Measurements from ENCODE around the gene VWA3A.

Gene VWA3A

DNA sequence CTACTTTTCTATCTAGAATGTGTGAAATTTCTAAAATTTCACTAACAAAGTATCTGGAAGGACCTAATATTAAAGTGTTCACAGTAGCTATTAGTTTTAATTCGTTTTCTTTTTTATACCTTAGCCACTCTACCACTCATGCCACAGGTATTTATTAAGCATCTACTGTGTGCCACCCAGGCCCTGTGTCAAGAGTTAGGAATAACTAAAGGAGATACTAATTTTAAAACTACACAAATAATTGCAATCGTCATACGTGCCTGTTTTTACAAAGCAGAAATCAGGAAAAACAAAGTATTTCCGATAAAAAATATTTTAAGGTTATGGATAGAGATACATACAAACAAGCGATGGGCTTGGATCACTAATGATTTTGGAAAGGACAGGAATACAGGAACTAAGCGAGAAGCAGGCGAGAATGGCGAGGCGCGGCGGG, 113.3 kb downstream of the VWA3A start:
- TF ChIP-seq, protein P1, sequence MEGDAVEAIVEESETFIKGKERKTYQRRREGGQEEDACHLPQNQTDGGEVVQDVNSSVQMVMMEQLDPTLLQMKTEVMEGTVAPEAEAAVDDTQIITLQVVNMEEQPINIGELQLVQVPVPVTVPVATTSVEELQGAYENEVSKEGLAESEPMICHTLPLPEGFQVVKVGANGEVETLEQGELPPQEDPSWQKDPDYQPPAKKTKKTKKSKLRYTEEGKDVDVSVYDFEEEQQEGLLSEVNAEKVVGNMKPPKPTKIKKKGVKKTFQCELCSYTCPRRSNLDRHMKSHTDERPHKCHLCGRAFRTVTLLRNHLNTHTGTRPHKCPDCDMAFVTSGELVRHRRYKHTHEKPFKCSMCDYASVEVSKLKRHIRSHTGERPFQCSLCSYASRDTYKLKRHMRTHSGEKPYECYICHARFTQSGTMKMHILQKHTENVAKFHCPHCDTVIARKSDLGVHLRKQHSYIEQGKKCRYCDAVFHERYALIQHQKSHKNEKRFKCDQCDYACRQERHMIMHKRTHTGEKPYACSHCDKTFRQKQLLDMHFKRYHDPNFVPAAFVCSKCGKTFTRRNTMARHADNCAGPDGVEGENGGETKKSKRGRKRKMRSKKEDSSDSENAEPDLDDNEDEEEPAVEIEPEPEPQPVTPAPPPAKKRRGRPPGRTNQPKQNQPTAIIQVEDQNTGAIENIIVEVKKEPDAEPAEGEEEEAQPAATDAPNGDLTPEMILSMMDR (conservative IDR thresholded peaks at IDR 0.05; ENCODE audit: low read depth, low read length) = no peak
- H3K4me3 ChIP-seq (ENCODE audit: low read depth, low read length) = peak overlapping the region; percentile 88
- DNase-seq (ENCODE audit: low read depth) = no peak

DNA sequence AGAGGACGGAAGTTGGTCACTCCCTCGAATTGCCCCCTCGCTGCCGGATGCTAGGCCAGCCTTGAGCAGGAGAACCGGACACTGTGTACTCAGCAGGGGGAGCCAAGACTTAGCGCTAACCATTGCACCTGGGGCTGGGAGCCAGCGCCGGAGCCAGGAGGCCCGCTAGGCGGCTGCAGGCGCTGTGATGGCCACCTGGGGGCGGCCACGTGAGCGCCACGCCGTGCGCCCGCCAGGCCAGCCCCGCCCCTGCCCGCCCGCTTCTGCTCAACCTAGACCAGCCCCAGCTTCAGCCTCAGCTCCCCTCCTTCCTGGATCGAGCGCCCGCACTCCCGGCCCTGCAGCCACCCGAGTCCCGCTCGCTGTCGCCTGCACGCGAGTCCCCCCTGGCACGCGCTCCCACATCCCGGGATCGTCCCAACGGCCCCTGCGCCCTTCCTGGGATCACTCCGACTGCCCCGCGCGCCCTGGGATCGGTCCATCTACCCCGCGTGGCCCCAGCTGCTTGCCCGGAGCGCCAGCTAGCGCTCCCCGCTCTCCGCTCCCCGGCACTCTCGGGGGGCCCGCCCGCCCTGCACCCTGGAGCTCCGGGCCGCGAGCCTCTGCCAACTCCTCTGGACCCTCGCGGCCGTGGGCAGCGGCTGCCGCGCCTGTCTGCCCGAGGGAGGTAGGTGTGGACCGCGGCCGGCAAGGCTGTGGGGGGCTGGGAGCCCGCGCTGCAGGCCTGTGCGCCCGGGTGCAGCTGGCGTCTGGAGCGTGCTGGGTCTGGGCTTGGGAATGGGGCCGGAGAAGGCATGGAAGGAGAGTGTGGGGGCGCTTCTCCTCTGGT, 113.9 kb downstream of the VWA3A start, which contains the start of gene EEF2K:
TSS of gene EEF2K (plus strand) at position 266 of the 829 bp plus-strand sequence. CDS start 19,452 bp downstream, outside the sequence.
- TF ChIP-seq, protein P1 (conservative IDR thresholded peaks at IDR 0.05; ENCODE audit: low read depth, low read length) = peak; percentile 65
- H3K4me3 ChIP-seq (ENCODE audit: low read depth, low read length) = peak within 1 kb of the TSS; percentile 88
- DNase-seq (ENCODE audit: low read depth) = peak; percentile 97
